KMS-11 (cell line): ENCODE measurements around the gene MYH9.

ENCODE experiments used
- H2AFZ ChIP-seq: fragments of 200-600 bp; sonication (generic); 2 replicates; pipeline ENCODE4 v1.6.1; 2016; ENCODE audit warnings: antibody characterized with exemption, mixed run types, low read depth
- H3K27ac ChIP-seq: fragments of 200-600 bp; sonication (generic); 2 replicates; pipeline ENCODE4 v1.6.1; 2016; ENCODE audit warnings: mild to moderate bottlenecking, mixed run types
- H3K27me3 ChIP-seq: fragments of 200-600 bp; sonication (generic); 2 replicates; pipeline ENCODE4 v1.6.1; 2017; ENCODE audit warnings: mild to moderate bottlenecking, low read depth, mixed run types, moderate library complexity; ENCODE audit not compliant: insufficient read depth
- H3K36me3 ChIP-seq: fragments of 200-600 bp; sonication (generic); 2 replicates; pipeline ENCODE4 v1.6.1; 2017; ENCODE audit warnings: mild to moderate bottlenecking, mixed run types; ENCODE audit not compliant: insufficient read depth
- H3K4me1 ChIP-seq: fragments of 200-600 bp; sonication (generic); 2 replicates; pipeline ENCODE4 v1.6.1; 2016; ENCODE audit warnings: mild to moderate bottlenecking, low read depth, mixed run types; ENCODE audit not compliant: poor library complexity, severe bottlenecking
- H3K4me2 ChIP-seq: fragments of 200-600 bp; sonication (generic); 2 replicates; pipeline ENCODE4 v1.7.0; 2016; ENCODE audit warnings: mild to moderate bottlenecking, mixed run types
- H3K4me3 ChIP-seq: fragments of 200-600 bp; sonication (generic); IDR thresholded peaks from 2 replicates; pipeline ENCODE4 v1.6.1; 2017; ENCODE audit warnings: low read depth, low read length, mixed read lengths; ENCODE audit not compliant: insufficient read depth
- H3K79me2 ChIP-seq: fragments of 200-600 bp; sonication (generic); 2 replicates; pipeline ENCODE4 v1.6.1; 2016; ENCODE audit warnings: low read depth, mixed run types; ENCODE audit not compliant: insufficient read depth
- H3K9ac ChIP-seq: fragments of 200-600 bp; sonication (generic); 2 replicates; pipeline ENCODE4 v1.6.1; 2016; ENCODE audit warnings: mild to moderate bottlenecking, mixed run types
- H4K20me1 ChIP-seq: fragments of 200-600 bp; sonication (generic); 2 replicates; pipeline ENCODE4 v1.6.1; 2016; ENCODE audit warnings: mild to moderate bottlenecking, mixed run types; ENCODE audit not compliant: insufficient read depth
- CTCF ChIP-seq: fragments of 200-600 bp; sonication (generic); conservative IDR thresholded peaks from 2 replicates; pipeline ENCODE4 v1.6.1; 2017; ENCODE audit warnings: low read depth, mild to moderate bottlenecking, antibody characterized with exemption, low read length, moderate library complexity, mixed read lengths

Gene MYH9

GRCh38 chr22:36355894-36356293 is 31.9 kb downstream of the MYH9 start:
- peak overlapping the region; percentile 78 for H3K27ac ChIP-seq
- TF ChIP-seq CTCF, result no peak
- H3K4me3 ChIP-seq, result no peak overlapping the region
- peaks cover 99% of the 10 kb centered on the region for H3K79me2 ChIP-seq
- H3K4me2 ChIP-seq, result peak overlapping the region; percentile 62
- H3K9ac ChIP-seq, result peak overlapping the region; percentile 27; the same call in 1 of the 2 replicates
- H4K20me1 ChIP-seq, result peaks cover 77% of the 10 kb centered on the region
- no peaks in the 10 kb centered on the region for H3K27me3 ChIP-seq
- no peak overlapping the region for H2AFZ ChIP-seq
- H3K36me3 ChIP-seq, result no peaks in the 10 kb centered on the region; the same call in 1 of the 2 replicates
- peaks cover 99% of the 10 kb centered on the region for H3K4me1 ChIP-seq

GRCh38 chr22:36355362-36355761 is 32.4 kb downstream of the MYH9 start:
- no peak for TF ChIP-seq CTCF
- peaks cover 99% of the 10 kb centered on the region for H3K79me2 ChIP-seq
- no peak overlapping the region for H3K4me3 ChIP-seq
- H3K27ac ChIP-seq, result peak overlapping the region; percentile 78
- H4K20me1 ChIP-seq, result peaks cover 77% of the 10 kb centered on the region
- no peak overlapping the region for H2AFZ ChIP-seq
- H3K4me1 ChIP-seq, result peaks cover 99% of the 10 kb centered on the region
- no peaks in the 10 kb centered on the region for H3K27me3 ChIP-seq
- peak overlapping the region; percentile 27; the same call in 1 of the 2 replicates for H3K9ac ChIP-seq
- no peaks in the 10 kb centered on the region; the same call in 1 of the 2 replicates for H3K36me3 ChIP-seq
- H3K4me2 ChIP-seq, result peak overlapping the region; percentile 62

GRCh38 chr22:36352803-36353507 is 34.8 kb downstream of the MYH9 start:
- H3K4me2 ChIP-seq, result no peak overlapping the region

More at GRCh38 chr22:36352803-36353507, 34.8 kb downstream of the MYH9 start:
- H4K20me1 ChIP-seq, result peaks cover 78% of the 10 kb centered on the region
- peaks cover 84% of the 10 kb centered on the region for H3K4me1 ChIP-seq
- no peaks in the 10 kb centered on the region for H3K27me3 ChIP-seq
- no peaks in the 10 kb centered on the region; the same call in 1 of the 2 replicates for H3K36me3 ChIP-seq
- H3K4me3 ChIP-seq, result no peak overlapping the region
- no peak for TF ChIP-seq CTCF
- no peak overlapping the region for H3K27ac ChIP-seq
- H2AFZ ChIP-seq, result no peak overlapping the region
- peaks cover 96% of the 10 kb centered on the region for H3K79me2 ChIP-seq
- H3K9ac ChIP-seq, result no peak overlapping the region
